Tibial nerve (tissue), 4 donors: ENCODE data around the gene MFAP3L.

ENCODE experiments used
- EP300 ChIP-seq, 2 donors: sonication (generic); formaldehyde crosslinking; IDR thresholded peaks; one replicate each; pipeline ENCODE4 v1.6.1; 2017; ENCODE audit warnings: antibody characterized with exemption in 2 of 2, mild to moderate bottlenecking in 1 of 2
- POLR2A ChIP-seq, 2 donors: fragments of 450-650 bp; IDR thresholded peaks; one replicate each; pipeline ENCODE4 v1.6.1; 2017; ENCODE audit warnings: antibody characterized with exemption in 2 of 2, mild to moderate bottlenecking in 2 of 2, moderate library complexity in 2 of 2
- TF ChIP-seq, protein P1 (sequence below), 5 experiments: fragments of 200-600 bp in 3 of 5; fragments of 450-650 bp in 2 of 5; sonication (generic) in 3 of 5; IDR thresholded peaks; one replicate each; pipeline ENCODE4 v1.5.1; 2016 to 2019; ENCODE audit warnings: antibody characterized with exemption in 5 of 5, mild to moderate bottlenecking in 3 of 5, moderate library complexity in 2 of 5

DNA sequence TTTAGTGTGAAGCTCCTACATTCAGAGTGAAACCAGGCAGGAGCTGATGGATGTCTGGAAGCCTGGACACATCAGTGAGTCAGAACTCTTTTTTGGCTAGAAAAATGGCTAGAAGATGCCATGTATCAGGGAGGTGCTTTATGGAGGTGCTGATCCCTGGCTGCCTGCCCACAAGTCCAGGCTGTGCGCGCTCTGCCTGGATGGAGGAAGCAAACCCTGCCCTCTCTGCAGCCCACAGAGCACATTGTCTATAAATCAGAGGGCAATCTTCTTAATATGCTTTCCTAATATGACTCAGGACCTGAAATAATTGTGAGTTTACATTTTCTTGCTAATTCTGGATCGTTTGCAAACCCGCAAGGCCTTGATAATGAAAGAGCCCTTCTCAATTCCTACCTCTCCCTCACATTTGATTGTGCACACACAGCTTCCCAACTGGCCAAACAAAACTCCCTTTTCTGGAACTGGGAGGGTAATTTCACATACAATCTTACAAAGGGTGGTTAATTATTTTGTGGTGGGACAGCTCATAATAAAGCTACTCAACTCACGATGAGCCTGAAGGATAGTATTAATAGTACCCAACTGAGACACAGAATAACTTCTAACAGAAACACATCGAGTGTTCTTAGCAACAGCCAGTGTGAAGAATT, 11.7 kb downstream of the MFAP3L start:
- TF ChIP-seq, protein P1, sequence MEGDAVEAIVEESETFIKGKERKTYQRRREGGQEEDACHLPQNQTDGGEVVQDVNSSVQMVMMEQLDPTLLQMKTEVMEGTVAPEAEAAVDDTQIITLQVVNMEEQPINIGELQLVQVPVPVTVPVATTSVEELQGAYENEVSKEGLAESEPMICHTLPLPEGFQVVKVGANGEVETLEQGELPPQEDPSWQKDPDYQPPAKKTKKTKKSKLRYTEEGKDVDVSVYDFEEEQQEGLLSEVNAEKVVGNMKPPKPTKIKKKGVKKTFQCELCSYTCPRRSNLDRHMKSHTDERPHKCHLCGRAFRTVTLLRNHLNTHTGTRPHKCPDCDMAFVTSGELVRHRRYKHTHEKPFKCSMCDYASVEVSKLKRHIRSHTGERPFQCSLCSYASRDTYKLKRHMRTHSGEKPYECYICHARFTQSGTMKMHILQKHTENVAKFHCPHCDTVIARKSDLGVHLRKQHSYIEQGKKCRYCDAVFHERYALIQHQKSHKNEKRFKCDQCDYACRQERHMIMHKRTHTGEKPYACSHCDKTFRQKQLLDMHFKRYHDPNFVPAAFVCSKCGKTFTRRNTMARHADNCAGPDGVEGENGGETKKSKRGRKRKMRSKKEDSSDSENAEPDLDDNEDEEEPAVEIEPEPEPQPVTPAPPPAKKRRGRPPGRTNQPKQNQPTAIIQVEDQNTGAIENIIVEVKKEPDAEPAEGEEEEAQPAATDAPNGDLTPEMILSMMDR (IDR thresholded peaks at IDR 0.05) = no peak
- TF ChIP-seq POLR2A (IDR thresholded peaks at IDR 0.05) (no peak), EP300 (IDR thresholded peaks at IDR 0.05) (no peak)
